Stimulated activated CD4-positive, alpha-beta T cell treated with anti-CD3 and anti-CD28 coated beads, TNF-alpha, amount 100 ng/mL, for 4 hours (primary cell): ENCODE results near the gene DAPL1.

Source experiments
- DNase-seq, 3 experiments: peaks; one replicate each; pipeline ENCODE4 v3.0.0-alpha.2; 2020; ENCODE audit warnings: low read depth in 3 of 3

DAPL1 gene

DNA sequence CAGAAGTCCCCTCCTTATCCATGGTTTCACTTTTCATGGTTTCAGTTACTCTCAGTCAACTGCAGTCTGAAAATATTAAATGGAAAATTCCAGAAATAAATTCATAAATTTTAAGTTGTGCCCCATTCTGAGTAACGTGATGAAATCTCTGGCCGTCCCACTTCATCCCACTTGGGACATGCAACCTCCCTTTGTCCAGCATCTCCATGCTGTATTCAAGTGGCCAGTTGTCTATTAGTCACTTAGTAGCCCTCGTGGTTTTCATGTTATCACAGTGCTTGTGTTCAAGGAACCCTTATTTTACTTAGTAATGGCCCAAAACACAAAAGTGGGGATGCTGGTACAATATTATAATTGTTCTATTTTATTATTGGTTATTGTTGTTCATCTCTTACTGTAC is 18.0 kb upstream of the DAPL1 start:
- DNase-seq = no peak

DNA sequence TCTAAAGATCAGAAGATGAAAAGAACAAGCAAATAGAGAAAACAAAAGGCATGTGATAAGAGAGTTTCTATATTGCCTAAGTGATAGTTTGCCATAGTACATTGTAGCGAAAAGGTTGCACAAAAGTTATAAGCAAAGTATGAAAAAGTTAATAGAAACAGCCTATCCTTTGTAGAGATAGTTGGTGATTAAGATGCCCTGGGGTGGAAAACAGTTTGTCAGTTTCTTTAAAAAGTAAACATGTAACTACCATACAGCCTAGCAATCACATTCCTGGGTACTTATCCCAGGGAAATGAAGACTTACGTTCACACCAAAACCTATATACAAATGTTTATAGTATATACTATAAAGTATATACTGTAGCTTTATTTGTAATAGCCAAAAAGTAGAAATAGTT is 16.9 kb upstream of the DAPL1 start:
- no peak for DNase-seq

DNA sequence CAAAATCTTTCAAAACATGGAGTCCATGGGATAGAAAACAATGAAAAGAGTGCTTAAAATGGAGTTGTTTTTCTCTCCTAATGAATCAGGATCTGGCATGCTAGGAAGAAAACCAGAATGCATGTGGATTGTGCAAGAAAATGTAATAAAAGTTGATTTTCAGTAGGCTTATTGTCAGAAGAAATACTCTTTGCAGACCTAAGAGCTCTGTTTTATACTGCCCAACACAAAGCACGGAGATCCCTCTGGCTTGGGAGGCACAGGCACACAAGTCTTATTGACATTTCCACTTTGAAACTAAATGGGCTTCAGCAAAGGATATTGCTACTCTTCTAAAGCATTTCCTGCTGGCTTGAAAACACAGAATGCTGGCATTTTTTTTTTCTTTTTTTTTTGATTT is 15.5 kb upstream of the DAPL1 start:
- no peak for DNase-seq

DNA sequence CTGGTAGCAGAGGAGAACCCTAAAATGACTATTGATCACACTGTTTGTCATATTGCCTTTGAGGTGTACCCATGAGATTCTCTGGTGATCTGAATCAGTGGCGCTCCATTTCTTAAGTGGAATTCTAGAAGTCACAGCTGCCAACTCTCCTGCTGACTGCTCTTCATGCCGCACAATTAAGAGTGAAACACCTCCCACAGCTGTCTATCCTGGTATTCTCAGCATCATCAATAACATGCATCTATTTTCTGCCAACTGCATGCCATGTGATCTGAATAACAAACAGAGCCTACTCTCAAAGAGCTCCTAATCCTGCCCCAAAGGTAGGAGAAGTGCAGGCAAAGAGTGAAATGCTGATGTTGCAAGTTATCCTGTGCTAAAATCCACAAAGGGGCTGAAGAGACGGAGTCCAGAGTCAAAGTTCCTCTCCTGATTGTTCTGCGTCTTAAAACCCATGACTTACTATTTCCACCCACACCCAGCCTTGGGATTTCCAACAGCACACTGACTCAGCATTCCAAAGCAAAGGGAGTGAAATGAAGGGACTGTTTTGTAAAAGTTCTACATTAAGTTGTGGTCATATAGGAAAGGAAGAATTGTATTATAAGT is 13.7 kb upstream of the DAPL1 start:
- no peak for DNase-seq

DNA sequence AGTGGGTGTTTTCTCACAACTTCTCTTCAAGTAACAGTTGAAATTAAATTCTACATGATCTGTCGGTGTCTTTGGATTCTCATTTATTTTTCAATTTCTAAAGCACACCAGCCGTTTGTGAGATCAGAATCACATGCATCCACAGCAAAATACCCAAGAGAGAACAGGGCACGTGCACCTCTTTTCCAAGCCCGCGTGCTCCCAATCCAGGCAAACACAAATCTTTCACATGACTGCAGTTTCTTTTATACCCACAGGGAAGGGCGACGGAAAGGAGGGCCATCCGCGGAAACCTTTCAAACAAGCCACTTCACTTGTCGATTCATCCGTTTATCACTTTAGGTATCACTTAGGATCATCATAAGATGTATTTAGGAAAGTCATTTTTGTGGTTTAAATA is 13.0 kb upstream of the DAPL1 start:
- DNase-seq = no peak

DNA sequence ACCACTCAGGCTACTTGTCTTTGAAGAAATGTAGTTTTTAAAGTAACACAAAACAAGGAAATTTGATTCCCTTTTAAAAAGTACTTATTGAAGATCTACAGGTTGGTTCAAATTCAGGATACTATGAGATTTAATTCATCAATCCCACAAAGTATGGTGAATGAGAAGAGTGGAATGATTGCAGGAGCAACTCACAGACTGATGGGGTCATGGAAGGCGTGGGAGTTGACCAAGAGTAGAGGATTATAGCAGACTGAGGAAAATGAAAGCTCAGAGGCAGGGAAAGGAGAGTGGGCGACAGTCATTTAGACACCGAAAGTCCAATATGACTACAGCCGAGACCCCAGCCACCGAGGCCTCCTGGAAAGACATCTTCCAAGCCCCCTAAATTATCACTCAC is 12.5 kb upstream of the DAPL1 start:
- no peak for DNase-seq

DNA sequence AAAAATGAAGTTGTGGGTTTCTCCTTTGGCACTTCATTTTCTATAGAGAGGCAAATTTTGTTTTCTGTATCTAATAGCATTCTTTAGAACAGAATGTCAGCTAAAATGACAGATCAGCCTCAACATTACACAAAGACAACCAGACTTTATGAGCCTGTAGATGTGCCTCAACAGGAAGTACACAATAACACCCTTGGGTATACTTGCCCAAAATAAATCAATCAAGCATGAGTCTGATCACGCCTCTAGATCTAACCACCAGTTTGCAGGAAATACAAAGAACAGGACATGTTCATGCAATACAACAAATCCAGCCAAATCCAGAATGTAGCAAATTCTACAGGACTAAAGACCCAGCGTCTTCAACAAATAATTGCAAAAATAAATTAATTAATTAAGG is 11.2 kb upstream of the DAPL1 start:
- no peak for DNase-seq

DNA sequence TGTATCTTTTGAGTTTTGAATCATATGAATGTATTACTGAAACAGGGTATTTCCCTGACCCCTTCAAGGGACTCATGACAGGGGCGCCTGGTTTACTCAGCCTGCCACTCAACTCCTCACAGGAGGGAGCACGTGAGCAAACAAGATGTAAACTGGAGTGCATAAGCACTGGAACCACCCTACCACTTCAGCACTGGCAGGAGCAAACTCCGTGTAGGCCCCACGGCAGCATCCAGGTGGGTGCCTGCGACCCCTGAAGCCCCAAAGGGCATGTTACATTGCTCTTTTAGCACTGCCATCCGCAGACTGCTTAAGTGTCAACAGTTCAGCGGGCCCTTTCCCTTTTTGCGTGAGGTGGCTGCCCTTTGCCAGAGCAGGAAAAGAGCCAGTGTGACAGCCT is 8.2 kb upstream of the DAPL1 start:
- DNase-seq = no peak

DNA sequence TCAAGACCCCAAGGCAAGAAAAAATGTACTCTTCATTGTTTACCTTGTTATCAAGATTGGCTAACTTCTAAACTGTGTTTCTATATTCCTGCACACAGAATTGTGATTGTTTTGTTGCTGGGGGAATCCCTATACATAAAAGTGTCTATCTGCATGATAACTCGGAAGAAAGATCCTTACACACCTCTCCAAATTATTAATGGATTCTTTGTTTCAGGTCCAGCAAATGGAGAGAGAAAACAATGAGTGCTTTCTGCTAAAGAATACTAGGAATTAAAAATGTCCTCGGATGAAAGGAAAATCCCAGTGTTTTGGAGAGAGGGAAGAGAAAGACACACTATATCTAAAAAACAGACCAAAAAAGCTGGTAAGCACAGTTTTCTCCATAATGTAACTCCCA is 6.2 kb upstream of the DAPL1 start:
- DNase-seq = no peak

DNA sequence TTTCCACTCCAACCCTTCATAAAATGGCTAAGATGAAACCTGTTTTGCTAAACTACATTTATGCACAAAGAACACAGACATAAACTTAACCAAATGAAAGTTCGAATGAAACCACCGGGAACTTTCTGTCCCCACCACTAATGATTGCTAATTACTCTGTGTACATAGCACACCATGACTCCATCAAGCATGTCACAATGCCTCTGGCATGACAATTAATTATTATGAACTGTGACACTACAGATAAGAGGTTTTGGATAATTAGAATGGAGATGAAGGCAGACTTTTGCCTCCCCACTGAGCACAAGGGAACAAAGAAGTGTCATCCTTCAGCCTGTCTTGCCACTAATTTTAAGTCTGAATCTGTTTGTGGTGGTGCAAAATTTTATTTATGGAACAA is 1.5 kb downstream of the DAPL1 start:
- no peak for DNase-seq

DNA sequence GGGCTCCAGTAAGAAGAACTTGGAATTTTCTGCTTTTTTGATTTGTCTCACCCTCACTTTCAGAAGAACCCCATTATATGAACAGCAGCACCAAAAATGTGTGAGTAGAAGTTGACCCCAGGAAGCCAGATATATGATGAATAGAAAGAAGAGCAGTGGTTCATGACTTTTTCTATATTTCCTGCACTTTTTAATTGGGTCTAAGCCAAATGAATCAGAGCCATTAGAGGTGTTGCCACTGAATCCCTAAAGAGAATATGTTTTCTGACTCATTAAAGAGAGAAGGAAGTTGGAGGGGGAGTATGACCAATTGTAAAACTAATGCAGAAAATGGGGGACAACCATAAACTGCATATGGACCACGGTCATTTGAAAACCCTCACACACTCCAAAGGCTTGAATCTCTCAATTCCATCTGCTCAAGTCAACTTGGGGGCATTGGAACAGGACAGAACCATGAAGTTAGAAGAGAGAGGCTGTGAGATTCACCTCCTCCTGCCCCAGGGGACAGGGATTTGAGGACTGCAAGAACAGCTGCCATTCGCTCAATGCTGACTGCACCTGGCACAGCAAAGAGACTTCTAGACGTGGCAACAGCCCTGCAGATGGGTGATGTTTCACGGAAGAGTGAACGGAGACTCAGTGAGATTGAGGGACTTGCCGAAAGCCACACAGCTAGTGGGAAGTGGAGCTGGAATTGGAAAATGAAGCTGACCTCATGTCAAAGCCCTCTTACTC is 3.0 kb downstream of the DAPL1 start:
- no peak for DNase-seq

DNA sequence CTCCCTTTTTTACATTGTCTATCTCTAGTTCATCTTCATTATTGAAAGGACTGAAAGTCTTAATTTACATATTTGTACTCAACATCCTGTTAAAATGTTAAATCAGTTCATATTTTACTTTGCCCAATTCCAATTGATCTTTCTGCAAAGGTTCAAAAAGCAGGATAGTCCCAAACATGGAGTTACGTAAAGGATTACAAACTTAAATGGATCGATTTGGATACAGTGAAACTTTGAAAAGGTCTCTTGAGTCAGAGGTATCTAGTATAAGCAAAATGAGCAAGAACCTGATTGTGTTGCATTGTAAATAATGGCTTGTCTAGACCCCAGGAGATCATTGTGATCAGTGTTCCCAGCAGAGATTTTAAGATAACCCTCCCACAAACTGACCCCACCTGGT is 4.1 kb downstream of the DAPL1 start:
- DNase-seq = no peak

DNA sequence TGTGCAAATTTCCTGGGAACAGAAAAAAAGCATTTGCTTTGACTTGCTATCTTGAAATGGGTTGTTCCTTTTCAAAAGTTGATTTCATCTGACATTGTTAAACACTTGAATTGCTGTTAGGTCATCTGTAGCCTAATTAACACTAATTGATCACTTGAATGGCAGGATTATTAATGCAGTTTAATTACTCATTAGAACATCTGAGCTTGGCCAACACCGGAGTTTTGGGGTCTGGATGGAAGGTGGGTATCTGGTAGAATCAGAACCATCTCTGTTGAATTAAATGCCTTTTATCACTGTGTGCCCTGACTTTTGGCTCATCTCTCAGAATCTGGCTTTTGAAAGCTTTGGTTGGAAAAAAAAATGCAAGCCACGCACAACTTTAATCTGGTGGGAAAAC is 8.4 kb downstream of the DAPL1 start:
- DNase-seq = no peak

DNA sequence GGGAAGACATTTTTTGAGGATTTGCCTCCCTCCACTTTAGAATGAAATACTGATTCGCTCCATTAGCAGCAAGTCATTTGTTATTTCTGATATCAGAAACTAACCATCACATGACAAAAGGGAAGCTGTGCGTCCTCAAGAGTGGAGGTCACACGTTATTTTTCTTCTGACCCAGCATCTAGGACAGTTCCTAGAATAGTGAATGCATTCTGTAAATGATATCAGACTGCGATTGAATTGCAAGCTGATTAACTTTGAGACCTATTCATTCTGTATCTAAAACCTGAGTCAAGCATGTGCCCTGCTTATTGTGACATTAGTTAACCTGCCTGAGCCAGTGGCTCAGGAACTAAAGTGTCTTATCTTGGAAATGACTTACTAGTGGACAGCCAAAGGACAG is 10.1 kb downstream of the DAPL1 start:
- no peak for DNase-seq

DNA sequence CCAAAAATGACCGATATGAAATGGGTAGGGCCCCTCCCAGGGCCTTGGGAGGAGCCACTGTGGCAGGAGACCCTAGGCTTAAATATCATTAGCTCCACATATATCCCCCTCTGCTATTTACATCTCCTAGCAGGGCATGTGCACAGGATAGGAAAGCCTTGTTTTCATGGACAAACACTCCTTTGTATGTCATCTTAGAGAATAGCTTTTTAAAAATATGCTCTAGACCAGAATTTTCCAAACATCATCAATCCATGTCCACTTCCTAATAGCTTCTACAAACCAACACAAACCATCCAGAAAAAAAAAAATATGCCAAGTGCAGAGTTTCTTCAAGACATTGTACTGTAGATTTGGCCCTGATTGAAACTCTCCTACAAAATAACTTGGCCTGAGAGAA is 10.8 kb downstream of the DAPL1 start:
- no peak for DNase-seq

DNA sequence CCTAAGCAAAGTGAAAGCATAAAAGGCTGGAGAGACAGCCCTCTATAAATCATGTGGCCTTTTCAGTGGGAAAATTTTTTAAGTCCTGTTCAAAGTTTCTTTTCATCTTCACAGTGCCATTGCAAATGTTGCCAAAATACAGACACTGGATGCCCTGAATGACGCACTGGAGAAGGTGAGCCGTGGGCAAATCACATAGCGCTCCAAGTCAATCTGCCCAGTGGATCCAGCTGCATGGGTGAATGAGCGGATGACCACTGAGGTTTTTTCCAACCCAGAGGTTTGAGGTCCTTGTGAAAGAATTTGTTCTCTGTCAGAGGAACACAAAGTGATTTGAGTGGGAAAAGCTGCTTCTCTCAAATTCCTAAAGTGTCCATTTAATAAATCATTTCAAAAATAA is 11.8 kb downstream of the DAPL1 start:
- no peak for DNase-seq

DNA sequence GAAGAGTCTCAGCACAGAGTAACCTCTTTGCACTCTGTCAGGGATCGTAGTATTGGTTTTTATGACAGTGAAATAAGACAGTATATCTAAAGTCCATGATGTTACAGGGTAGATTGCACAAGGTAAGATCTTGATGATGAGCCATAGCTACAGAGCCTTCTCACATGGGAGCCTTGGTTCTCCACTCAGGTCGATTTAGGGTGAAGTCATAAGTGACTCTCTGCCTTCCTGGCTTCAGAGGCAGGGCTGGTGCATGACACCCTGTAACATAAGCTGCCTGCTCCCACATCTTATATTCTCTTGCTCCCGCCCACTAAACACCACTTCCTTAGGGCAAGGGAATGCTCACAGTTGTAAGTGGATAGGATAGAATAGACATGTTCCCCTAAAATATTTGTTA is 13.3 kb downstream of the DAPL1 start:
- DNase-seq = no peak

DNA sequence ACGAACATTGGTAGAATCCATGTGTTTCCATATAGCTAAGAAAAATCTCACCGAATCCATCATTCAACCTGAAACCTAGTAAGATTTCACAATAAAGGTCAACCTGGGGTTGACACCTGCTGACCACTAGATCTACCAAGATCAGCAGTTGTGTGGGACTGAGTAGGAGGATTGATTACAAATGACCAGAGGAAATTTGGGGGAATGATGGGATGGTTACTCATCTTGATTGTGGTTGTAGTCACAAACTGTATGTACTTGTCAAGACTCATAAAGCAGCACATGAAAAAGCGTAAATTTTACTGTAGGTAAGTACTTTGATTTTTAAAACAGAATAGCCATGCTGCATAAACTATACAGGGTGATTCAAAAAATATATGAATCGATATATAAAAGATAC is 14.7 kb downstream of the DAPL1 start:
- DNase-seq = no peak

DNA sequence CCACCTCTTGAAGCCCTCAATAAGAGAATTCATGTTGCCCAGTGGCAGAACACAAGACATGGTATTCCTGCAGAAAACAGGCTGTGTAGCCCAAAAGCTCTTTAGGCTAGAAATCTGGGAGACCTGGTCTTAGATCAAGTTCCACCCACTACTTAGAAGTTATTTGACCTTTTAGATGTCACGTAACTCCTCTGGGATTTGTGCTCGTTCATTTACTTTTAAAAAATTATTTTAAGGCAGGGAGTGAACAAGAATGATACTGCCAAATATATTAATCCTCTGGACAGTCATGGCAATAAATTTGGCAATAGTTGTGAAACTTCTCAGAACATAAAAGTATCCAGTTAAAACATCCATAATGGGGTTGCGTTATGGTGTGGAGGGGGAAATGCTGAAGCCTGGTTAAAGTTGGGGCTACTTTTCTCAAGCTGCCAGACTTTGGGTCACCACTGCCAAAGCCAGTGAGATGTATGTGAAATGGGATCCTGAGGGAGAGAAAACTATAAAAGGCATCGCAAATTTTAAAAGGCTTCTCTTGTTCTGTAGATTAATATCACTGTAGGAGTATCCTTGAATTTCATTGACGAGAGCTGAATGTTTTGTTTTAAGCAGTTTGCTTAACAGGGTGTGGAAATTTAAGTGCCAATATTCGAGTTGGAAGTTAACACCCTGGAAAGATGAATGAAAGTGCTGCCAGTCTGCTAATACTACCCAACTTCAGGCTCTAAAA is 15.8 kb downstream of the DAPL1 start:
- DNase-seq = no peak

DNA sequence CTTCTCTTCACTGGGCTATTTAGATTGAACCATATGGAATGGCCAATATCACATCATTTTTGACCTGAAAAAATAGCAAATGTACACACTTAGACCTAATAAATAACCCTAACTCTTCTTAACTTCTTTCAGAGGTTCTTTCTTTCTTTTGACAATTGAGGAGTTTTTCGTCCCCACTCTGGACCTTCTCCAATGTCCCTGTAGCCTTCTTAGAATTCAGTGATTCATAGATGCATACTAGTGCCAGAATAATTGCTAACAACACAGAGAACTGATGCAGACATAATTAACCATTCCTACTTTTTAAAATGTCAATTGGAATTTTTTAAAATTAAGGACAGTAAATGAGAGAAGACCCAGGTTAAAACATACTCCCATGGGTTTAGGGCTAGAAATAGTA is 20.0 kb downstream of the DAPL1 start:
- DNase-seq = no peak

DNA sequence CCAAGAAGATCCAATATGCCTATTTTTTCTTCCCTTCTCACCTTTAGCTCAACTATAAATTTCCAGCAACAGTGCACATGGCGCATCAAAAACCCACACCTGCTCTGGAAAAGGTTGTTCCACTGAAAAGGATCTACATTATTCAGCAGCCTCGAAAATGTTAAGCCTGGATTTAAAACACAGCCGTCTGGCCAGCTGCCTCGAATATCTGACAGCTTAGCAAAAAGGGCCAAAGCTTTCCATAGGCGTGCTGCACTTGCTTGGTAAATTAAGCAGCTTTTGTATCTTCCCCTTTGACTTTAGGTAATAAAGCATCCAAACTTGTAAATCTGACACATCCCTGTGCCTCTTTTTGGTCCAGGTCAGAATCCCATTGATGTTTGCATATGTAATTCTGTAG is 20.5 kb downstream of the DAPL1 start:
- no peak for DNase-seq

DNA sequence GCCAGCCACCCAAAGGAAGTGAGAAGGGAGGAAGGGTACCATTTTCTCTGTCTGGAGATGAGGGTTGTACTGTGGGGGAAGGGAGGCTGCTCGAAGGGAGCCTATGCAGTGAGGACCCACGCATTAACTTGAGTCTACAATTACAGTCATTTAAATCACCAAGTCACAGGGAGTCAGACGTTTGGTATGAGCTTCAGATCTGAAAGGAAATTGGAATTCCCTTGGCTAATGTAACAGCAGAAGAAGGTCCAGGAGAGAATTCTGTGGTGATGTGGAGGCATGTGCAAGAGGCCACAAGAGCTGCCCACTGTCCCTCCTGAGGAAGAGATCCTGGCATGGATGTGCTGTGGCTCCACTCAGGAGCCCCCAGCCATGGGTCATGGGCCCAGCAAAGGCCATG is 22.5 kb downstream of the DAPL1 start:
- DNase-seq = no peak

DNA sequence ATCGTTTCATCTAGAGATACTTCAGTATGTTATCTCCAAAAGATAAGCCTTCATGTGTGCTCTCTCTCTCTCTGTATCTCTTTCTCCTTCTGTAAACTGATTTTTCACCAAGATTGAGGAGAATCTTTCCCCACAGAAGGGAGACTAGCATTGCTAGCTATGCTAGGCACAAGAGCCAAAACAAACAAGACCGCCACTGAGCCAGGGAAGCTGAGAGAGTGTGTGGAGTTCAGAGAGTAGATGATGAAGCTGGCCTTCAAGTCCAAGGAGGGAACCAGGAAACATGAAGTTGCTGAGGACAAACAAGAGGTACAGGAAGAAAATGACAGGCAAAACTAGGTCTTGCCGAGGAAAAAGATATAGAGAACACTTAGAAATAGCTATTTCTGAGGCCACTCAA is 23.4 kb downstream of the DAPL1 start:
- DNase-seq = no peak
